Activated T-cell treated with anti-CD3 and anti-CD28 coated beads for 48 hours (primary cell): ENCODE results near the gene PRRT1.

Source experiments
- DNase-seq: peaks from one replicate; pipeline ENCODE4 v3.0.0-alpha.2; 2020; ENCODE audit warnings: low read depth

Gene PRRT1

DNA sequence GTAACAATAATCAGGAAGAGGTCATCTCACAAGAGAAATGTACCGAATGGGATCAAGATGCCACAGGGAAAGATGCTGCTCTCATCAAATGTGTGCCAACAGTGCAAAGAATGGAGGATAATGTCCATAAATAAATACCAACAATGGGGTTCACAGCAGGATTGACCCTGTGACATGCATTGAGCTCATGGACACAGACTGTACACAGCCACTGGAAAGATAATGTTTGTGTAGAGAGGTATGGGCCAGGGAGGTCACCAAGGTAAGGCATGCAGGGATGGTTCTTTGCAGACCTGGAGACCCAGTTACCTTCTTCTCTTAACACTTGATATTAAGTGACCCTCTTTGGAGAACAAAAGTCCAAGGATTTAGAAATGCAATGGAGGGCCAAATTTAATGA is 22.7 kb upstream of the PRRT1 start:
- no peak for DNase-seq

DNA sequence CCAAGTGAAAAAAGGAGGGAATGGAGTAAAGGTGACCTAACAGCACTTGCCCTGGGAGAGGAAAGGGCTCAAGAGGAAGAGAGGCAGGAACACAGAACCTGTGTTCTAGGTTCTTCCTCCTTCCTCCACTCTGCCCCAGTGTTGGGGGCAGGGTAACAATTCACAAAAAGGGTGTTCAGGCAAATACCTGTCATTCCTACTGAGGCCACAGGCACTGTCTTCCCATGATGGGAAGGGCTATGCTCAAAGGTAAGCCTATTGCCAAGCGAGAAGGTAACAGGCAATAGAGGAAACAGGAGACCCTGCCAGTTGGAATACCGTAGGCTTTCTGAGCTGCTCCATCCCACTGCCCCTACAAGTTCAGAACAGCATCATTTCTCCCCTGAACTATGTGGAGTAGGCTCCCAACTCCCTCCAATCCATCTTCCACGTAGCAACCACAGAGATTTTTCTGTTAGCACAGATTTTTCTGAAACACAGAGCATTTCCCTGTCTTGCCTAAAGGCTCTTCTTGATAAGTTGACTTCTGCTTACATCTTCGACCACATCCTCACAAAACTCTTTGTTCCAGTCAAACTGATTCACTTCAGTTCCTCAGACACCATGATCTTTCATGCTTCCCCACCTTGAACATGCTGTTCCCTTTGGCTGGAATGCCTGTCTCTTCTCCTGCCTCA is 21.4 kb upstream of the PRRT1 start:
- DNase-seq = no peak

DNA sequence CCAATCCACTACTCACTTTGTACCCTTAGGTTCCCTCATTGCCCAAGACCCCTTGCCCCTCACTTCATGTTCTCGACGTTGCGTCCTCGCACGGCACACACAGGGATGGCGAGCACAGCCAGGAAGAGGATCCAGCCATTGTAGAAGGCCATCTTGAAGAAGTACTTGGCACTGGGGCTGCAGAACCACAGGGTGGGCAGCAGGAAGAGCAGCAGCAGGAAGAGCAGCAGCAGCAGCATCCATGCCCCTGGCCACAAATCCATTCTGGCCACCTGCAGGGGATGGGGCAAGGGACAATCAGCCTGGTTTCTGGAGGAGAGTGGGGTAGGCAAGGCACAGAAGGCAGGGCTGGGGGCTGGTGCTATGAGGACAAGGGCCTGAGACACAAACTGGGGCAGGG is 19.5 kb upstream of the PRRT1 start:
- DNase-seq = no peak

DNA sequence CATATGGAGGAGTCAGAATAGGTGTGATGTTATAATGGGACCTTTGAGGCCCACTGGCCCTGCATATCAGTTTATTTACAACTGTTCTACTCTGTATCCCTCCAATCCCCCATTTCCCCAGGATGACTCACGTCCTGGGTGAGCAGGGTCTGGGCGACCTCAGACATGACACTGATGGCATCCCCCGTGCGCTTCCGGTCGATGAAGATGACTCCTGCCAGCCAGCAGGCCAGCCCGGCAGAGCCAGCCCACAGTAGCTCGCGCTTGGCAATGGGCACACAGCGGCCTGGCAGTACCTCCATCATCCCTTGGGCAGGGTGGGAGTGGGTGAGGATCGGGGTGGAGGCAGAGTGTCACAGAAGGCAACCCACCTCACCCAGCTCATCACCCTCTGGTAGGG is 18.6 kb upstream of the PRRT1 start:
- no peak for DNase-seq

- no peak for DNase-seq
Observed at GRCh38 chr6:32168807-32169591, 17.3 kb upstream of the PRRT1 start.

GRCh38 chr6:32168350-32168749 is 16.6 kb upstream of the PRRT1 start:
- no peak for DNase-seq

DNA sequence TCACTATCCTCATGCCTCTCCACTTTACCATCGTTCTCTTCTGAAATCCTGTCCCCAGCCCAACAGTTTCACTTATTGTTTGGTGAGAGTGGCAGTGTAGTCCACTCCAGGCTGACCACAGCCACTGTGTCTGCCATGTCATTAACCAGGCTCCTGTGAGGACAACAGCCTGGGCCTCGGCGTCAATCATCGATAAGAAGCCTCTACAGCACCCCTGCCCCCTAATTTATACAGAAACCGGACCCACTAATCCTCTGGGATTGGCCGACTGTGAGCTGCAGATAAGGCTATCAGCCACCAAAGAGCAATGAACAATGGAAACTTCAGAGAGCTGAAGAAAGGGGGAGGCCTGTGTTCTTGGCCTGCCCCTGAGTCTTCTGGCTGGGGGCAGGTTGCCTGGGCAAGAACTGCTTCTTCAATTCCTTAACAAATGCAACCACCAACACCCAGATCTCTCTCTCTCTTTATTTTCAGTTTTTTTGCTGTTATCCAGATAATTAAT is 16.1 kb upstream of the PRRT1 start:
- DNase-seq = no peak

DNA sequence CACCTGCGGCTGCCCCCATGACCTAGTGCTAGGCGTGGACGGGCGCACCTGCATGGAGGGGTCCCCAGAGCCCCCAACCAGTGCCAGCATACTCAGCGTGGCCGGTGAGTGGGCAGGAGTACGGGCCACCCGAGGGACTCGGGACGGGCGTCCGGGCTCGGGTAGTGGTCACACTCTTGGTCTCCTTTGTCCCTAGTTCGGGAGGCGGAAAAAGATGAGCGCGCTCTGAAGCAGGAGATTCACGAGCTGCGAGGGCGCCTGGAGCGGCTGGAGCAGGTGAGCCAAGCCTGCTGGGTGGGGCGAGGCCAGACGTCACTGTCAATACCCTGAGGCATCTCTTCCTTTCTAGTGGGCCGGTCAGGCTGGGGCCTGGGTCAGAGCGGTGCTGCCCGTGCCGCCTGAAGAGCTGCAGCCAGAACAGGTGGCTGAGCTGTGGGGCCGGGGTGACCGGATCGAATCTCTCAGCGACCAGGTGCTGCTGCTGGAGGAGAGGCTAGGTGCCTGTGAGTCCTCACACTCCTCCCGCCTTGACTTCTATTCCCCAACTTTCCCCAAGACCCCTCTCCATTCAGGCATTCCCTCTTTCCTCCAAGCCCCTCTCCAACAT is 15.5 kb upstream of the PRRT1 start:
- DNase-seq = no peak

DNA sequence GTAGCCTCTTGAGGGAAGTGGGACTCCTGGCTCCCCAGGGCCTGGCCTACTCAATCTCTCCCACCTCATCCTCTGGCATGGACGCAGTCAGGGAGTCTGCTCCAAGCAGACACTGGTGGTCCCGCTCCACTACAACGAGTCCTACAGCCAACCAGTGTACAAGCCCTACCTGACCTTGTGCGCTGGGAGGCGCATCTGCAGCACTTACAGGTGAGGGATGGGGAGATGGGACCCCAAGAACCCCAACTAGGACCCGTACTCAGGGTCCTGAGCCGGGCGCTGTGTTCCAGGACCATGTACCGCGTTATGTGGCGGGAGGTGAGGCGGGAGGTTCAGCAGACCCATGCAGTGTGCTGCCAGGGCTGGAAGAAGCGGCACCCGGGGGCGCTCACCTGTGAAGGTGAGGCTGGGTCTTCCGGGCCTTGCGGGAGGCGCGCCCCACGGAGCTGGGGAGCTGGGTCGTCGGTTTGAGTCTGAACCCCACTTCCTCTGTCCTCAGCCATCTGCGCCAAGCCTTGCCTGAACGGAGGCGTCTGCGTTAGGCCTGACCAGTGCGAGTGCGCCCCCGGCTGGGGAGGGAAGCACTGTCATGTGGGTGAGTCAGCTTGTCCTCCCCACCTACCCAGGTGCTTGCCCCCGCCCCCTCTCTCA is 14.8 kb upstream of the PRRT1 start:
- DNase-seq = no peak

DNA sequence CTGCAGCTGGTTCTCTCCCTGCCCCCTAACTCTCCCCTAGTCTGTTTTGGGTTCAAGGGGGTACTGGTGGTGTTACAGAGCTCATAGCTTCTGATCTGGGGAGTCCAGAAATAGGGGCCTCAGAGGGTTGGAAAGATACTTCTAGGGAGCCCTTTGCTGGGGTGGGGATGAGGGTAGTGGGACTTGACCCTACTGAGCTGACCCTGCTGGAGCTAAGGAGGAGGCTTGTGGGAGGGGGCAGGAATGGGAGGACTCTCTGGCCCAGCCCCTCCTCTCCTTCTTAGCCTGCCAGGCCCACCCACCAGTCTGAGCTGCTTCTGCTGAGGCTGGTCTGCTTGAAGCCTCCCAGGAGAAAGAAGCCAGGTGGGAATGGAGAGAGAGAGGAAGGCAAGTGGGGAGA is 12.6 kb upstream of the PRRT1 start, which contains the start of gene EGFL8:
Gene EGFL8 (plus strand): TSS at position 301 of the 400 bp plus-strand sequence. CDS start 1,571 bp downstream, outside the sequence.
- DNase-seq = no peak

GRCh38 chr6:32163559-32164258 is 12.0 kb upstream of the PRRT1 start:
- no peak for DNase-seq

- DNase-seq = no peak
Observed at GRCh38 chr6:32158052-32158451, 6.3 kb upstream of the PRRT1 start.

- DNase-seq = no peak
Observed at GRCh38 chr6:32156891-32157290, 5.2 kb upstream of the PRRT1 start.

DNA sequence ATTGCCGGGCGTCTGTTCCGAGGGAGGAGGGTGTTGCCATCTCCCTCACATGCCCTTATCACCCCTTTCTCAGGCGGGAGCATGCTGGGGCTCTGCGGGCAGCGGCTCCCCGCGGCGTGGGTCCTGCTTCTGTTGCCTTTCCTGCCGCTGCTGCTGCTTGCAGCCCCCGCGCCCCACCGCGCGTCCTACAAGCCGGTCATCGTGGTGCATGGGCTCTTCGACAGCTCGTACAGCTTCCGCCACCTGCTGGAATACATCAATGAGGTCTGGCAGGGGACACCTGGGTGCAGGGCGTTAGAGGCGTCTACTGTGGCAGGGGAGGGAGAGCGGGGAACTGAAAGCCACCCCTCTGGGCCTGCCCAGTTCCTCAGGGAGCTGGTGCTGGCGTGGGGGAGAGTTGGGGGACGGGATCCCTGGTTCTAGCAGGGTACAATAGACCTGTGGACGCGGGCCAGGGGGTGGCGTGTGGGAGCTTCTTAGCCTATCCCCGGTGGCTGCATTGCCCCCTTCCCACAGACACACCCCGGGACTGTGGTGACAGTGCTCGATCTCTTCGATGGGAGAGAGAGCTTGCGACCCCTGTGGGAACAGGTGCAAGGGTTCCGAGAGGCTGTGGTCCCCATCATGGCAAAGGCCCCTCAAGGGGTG is 2.9 kb upstream of the PRRT1 start:
- peak; percentile 46 for DNase-seq

DNA sequence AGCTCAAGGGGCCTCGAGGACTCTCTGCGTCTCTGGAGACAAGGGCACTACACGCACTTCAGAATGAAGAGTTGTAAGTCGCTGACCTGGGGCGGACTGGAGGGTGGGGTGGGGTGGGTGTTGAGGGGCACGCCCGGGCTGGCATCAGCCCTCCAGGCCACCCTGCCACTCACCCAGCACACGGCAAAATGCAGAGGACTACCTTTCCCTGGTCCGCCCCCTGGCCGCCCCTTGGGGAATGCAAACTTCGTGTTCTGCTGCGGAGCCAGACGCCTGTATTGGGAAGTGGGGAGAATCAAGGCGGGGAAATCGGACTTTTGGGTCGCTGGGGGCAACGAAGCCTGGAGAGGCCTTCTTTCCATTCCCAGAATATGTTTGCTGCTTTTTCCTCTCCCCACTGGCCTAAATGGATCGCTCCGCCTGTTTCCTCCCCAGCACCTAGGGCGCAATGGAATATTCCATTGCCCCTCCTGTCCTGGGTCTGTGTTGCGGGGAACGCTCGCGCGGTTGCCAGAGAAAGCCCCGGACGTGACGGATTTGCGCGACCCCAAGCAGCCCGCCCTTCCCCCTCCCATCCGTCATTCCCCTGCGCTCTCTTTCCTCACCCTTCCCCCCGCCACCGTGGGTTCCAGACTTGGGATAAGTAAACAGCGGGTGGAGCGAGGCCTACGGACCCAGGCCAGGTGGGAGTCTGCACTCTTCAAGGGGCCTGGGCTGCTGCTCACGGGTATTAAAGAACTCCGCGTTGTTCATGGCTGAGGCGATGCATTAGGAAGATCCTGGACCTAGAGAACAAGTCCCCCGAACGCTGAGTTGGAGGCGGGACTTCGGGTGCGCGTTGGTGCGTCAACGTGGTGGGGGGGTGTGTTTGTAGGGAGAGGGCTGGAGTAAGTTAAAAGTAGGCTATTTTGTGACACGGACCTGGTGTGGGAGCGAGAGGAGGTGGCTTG is 2.1 kb upstream of the PRRT1 start, which contains the start of gene PPT2:
Gene PPT2 (plus strand): TSS at position 578 of the 950 bp plus-strand sequence. CDS start 454 bp downstream, outside the sequence.
- peak; percentile 78 for DNase-seq

DNA sequence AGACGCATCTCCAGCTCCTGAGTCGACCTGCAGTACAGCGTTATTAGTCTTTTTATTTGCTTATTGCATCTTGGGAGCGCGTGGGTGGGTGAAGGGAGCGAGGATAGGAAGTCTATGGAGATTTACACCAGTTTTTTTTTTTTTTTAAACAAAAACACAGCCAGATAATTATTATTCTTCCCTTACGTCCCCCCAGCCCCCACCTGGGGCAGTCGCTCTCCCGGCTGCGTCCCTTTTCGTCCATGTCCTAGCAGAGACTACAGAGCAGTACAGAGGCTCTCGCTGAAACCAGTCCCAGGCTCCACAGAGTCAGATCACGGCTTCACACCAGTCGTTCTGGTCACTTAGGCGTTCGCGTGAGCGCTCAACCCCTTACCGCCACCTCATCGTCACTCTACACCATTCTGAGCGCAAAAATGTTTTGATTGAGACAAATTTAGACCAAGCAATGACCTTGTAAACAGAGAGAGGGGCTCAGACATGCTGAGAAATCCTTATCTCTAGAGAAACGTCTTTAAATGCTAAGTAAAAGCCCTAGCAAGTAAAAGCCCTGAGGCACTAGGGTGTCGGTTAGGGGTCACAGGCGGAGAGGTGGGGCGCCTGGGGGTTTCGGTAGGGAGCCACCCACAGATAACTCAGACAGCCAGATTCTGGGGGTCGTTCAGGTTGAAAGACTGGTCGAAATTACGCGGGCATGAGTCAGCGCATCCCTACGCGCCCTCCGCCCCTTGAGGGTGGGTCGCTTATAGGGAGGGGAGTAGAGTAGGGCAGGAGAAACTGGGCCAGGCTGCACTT is 1.2 kb upstream of the PRRT1 start:
- DNase-seq = no peak

DNA sequence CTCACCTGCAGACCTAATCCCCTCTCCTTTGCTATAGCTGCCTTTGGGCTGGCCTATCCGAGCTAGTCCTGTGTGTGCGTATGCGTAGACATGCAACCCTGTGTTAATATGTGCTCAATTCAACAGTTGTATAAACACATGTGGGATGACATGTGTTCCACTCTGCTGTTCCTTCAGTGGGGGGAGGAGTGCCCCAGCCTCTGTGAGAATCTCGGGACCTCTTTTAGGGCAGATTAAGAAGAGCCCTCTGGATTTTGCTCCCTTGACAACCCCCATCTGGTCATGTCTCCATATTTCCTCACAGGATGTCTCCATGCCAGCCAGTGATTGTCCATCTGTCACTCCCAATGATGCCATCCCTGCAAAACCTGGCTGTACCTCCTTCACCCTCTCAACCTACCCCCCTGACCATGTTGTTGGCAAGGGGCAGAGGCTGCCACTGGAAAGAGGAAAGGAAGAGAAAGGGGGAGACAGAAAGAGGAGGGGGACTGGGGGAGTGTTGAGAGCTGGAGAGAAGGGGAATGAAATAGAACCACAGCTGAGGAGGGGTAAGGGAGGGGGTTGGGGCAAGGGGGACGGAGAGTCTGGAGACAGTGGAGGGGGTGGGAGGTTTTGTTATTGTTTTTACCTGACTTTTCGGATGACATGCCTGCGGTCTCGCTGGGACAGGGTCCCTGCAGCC is 417 bp downstream of the PRRT1 start:
- no peak for DNase-seq
